ENCODE measurements around the gene TRIM2. TPM values are rescaled to one million over a fixed set of nuclear protein-coding genes. Genes with fewer than 3 reads are reported as not detected.
"Not testable (repeated sequence)": the region's sequence is repeated elsewhere in the genome, so short reads cannot be mapped to it uniquely, and the experiment has no call there.

TRIM2 gene
- total RNA-seq, 2 experiments from 2014 or later: 0.20 to 0.44 TPM

- Mint-ChIP-seq H3K27me3 (peaks cover 7% of the 10 kb centered on the region), H3K36me3 (ENCODE audit: low read depth) (no peaks in the 10 kb centered on the region), H3K4me3 (no peak overlapping the region), H3K9me3 (no peaks in the 10 kb centered on the region), H3K4me1 (peaks cover 2% of the 10 kb centered on the region), H3K27ac (no peak overlapping the region)
- ChIA-PET POLR2A (no interaction called here), CTCF (interaction anchor here (0.7 to 1.0 kb wide), 2 partner anchors 11 to 137 kb away, joined by 3 read pairs; no protein-coding TSS in a partner anchor)
- DNase-seq: no peak
Measured at GRCh38 chr4:153198719-153199118, 5.5 kb upstream of the TRIM2 start.

- H3K9me3 Mint-ChIP-seq; H3K27ac Mint-ChIP-seq; H3K4me3 Mint-ChIP-seq; DNase-seq; H3K27me3 Mint-ChIP-seq; H3K36me3 Mint-ChIP-seq (ENCODE audit: low read depth); POLR2A ChIA-PET: not testable (repeated sequence)
- peaks cover 28% of the 10 kb centered on the region for H3K4me1 Mint-ChIP-seq
- CTCF ChIA-PET: interaction anchor here (0.6 to 1.0 kb wide), 3 partner anchors 10 to 140 kb away, joined by 3 read pairs; no protein-coding TSS in a partner anchor
Measured at GRCh38 chr4:153203746-153204145, 497 bp upstream of the TRIM2 start.

GRCh38 chr4:153204728-153205648 is 745 bp downstream of the TRIM2 start:
- DNase-seq: peak; percentile 46
- Mint-ChIP-seq H3K4me3 (peak overlapping the region; percentile 8), H3K27ac (peak overlapping the region; percentile 80), H3K36me3 (ENCODE audit: low read depth) (no peaks in the 10 kb centered on the region), H3K4me1 (peaks cover 28% of the 10 kb centered on the region), H3K9me3 (no peaks in the 10 kb centered on the region), H3K27me3 (peaks cover 7% of the 10 kb centered on the region)
- ChIA-PET POLR2A (no interaction called here), CTCF (interaction anchor here (1.0 to 1.3 kb wide), 2 partner anchors 11 to 44 kb away, joined by 3 to 4 read pairs; no protein-coding TSS in a partner anchor)

GRCh38 chr4:153205757-153206156 is 1.5 kb downstream of the TRIM2 start:
- peaks cover 7% of the 10 kb centered on the region for H3K27me3 Mint-ChIP-seq
- H3K9me3 Mint-ChIP-seq: no peaks in the 10 kb centered on the region
- ChIA-PET POLR2A (interaction anchor here (0.6 kb wide), 1 partner anchor 1343 kb away, joined by 4 read pairs; no protein-coding TSS in a partner anchor), CTCF (interaction anchor here (1.3 kb wide), 1 partner anchor 10 kb away, joined by 4 read pairs; no protein-coding TSS in a partner anchor)
- peak overlapping the region; percentile 7 for H3K4me3 Mint-ChIP-seq
- peaks cover 28% of the 10 kb centered on the region for H3K4me1 Mint-ChIP-seq
- peak overlapping the region; percentile 80 for H3K27ac Mint-ChIP-seq
- DNase-seq: no peak
- no peaks in the 10 kb centered on the region for H3K36me3 Mint-ChIP-seq (ENCODE audit: low read depth)

DNA sequence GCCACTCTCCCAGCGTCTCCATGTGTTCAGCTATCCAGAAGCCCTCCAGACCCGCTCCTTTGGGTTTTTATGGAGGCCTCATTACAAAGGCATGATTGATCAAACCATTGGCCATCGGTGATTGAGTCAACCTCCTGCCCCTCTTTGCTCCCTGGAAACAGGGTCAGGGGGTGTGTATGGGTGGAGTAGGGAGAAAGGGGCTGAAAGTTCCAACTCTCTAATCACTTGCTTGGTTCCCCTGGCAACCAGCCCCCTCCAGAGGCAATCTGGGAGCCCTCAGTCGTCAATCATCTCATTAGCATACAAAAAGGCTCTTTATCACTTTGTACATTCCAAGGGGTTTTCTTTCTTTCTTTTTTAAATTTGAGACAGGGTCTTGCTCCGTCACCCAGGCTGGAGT is 2.3 kb downstream of the TRIM2 start:
- Mint-ChIP-seq H3K4me3 (no peak overlapping the region), H3K27ac (no peak overlapping the region)
- POLR2A ChIA-PET: no interaction called here

DNA sequence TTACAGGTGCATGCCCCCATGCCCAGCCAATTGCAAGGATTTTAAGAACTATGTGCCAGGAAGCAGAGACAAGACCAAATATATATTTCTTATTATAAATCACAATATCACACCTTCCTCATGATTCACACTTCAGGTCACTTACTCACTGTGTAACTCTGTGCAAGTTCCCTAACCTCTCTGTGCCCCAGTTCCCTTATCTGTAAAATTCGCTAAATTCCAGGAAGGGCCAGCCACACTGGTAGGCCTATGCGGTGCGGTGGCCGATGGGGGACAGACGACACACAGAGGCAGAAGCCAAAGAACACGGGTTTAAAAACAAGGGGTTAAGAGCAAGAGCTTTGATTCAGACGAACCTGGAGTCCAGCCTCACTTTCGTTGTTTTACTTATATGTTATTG is 2.8 kb downstream of the TRIM2 start:
- POLR2A ChIA-PET: no interaction called here

More for the DNA sequence above, 2.3 kb downstream of the TRIM2 start:
- Mint-ChIP-seq H3K4me1 (peaks cover 26% of the 10 kb centered on the region), H3K9me3 (no peaks in the 10 kb centered on the region), H3K36me3 (ENCODE audit: low read depth) (no peaks in the 10 kb centered on the region), H3K27me3 (peaks cover 5% of the 10 kb centered on the region)
- DNase-seq: no peak
- CTCF ChIA-PET: interaction anchor here (1.3 kb wide), 1 partner anchor 9 kb away, joined by 4 read pairs; no protein-coding TSS in a partner anchor

DNA sequence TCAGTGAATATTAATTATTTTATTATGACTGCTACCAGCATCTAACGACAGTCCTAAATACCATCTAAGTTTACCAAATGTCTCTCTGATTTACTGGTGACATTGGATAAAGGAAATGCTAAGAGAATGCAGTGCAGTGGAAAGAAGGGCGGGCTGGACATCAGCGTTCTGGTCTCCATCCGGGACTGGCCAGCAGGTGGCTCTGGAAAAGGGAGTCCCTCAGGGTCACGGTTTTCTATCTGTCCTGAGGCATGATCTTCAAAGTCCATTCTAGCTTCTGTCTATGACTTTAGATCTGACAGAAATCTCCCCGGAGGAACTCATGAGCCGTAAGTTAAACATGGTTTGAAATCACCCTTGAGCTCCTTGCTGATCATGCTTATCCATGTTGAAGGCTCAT is 3.3 kb downstream of the TRIM2 start:
- H3K4me1 Mint-ChIP-seq: peaks cover 26% of the 10 kb centered on the region
- DNase-seq: no peak
- ChIA-PET CTCF (interaction anchor here (0.5 kb wide), 1 partner anchor 276 kb away, joined by 3 read pairs; no protein-coding TSS in a partner anchor), POLR2A (no interaction called here)
- H3K27me3 Mint-ChIP-seq: peaks cover 5% of the 10 kb centered on the region
- no peak overlapping the region for H3K4me3 Mint-ChIP-seq
- H3K9me3 Mint-ChIP-seq: no peaks in the 10 kb centered on the region
- no peak overlapping the region for H3K27ac Mint-ChIP-seq
- H3K36me3 Mint-ChIP-seq (ENCODE audit: low read depth): no peaks in the 10 kb centered on the region

More for the DNA sequence above, 2.8 kb downstream of the TRIM2 start:
- Mint-ChIP-seq H3K27ac (no peak overlapping the region), H3K9me3 (no peaks in the 10 kb centered on the region), H3K4me1 (peaks cover 26% of the 10 kb centered on the region), H3K27me3 (peaks cover 5% of the 10 kb centered on the region), H3K4me3 (no peak overlapping the region), H3K36me3 (ENCODE audit: low read depth) (no peaks in the 10 kb centered on the region)
- no peak for DNase-seq
- CTCF ChIA-PET: no interaction called here

- ChIA-PET CTCF (no interaction called here), POLR2A (no interaction called here)
- Mint-ChIP-seq H3K36me3 (ENCODE audit: low read depth) (no peaks in the 10 kb centered on the region), H3K4me1 (peaks cover 22% of the 10 kb centered on the region), H3K27me3 (peaks cover 5% of the 10 kb centered on the region), H3K9me3 (no peaks in the 10 kb centered on the region), H3K27ac (no peak overlapping the region), H3K4me3 (no peak overlapping the region)
- DNase-seq: no peak
Measured at GRCh38 chr4:153209410-153209809, 5.2 kb downstream of the TRIM2 start.

GRCh38 chr4:153210727-153211126 is 6.5 kb downstream of the TRIM2 start:
- Mint-ChIP-seq H3K4me1 (peaks cover 9% of the 10 kb centered on the region), H3K4me3 (no peak overlapping the region), H3K9me3 (no peaks in the 10 kb centered on the region), H3K27me3 (peaks cover 10% of the 10 kb centered on the region), H3K27ac (no peak overlapping the region), H3K36me3 (ENCODE audit: low read depth) (no peaks in the 10 kb centered on the region)
- no peak for DNase-seq
- ChIA-PET POLR2A (no interaction called here), CTCF (interaction anchor here (0.6 to 1.0 kb wide), 2 partner anchors 12 to 69 kb away, joined by 3 read pairs; no protein-coding TSS in a partner anchor)

GRCh38 chr4:153211986-153212728 is 7.9 kb downstream of the TRIM2 start:
- CTCF ChIA-PET: interaction anchor here (1.0 kb wide), 1 partner anchor 40 kb away, joined by 3 read pairs; no protein-coding TSS in a partner anchor
- Mint-ChIP-seq H3K4me1 (no peaks in the 10 kb centered on the region), H3K9me3 (no peaks in the 10 kb centered on the region), H3K27ac (no peak overlapping the region), H3K36me3 (ENCODE audit: low read depth) (no peaks in the 10 kb centered on the region), H3K4me3 (no peak overlapping the region), H3K27me3 (peaks cover 19% of the 10 kb centered on the region)
- POLR2A ChIA-PET: no interaction called here
- DNase-seq: no peak

DNA sequence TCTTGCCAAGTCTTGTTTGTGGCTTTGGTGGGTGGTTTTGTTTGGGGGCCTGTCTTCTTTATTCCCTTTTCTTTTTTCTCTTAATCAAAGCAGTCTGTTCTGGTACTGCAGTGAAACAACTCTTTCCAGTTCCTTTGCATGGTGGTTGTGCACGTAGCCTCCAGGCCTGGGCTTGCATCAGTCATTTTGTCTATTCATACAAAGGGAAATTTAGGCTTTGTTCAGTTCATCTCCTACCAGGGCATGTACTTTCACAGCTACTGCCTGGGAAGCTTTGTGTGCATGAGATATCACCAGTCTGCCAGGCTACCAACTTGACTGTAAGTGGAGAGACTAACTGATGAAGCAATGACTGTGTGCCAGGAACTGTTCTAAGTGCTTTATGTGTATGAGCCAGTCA is 8.5 kb downstream of the TRIM2 start:
- Mint-ChIP-seq H3K27ac (no peak overlapping the region), H3K4me3 (no peak overlapping the region), H3K36me3 (ENCODE audit: low read depth) (no peaks in the 10 kb centered on the region), H3K9me3 (no peaks in the 10 kb centered on the region), H3K27me3 (peaks cover 24% of the 10 kb centered on the region), H3K4me1 (no peaks in the 10 kb centered on the region)
- POLR2A ChIA-PET: no interaction called here
- CTCF ChIA-PET: interaction anchor here (1.0 kb wide), 1 partner anchor 39 kb away, joined by 3 read pairs; no protein-coding TSS in a partner anchor
- DNase-seq: no peak

- Mint-ChIP-seq H3K27ac (no peak overlapping the region), H3K27me3 (peaks cover 27% of the 10 kb centered on the region), H3K9me3 (no peaks in the 10 kb centered on the region), H3K36me3 (ENCODE audit: low read depth) (no peaks in the 10 kb centered on the region), H3K4me3 (no peak overlapping the region), H3K4me1 (no peaks in the 10 kb centered on the region)
- ChIA-PET POLR2A (no interaction called here), CTCF (interaction anchor here (0.6 to 1.2 kb wide), 2 partner anchors 10 to 683 kb away, joined by 3 to 4 read pairs; no protein-coding TSS in a partner anchor)
- no peak for DNase-seq
Measured at GRCh38 chr4:153215921-153216320, 11.7 kb downstream of the TRIM2 start.
